Activated effector memory CD4-positive, alpha-beta T cell treated with anti-CD3 and anti-CD28 coated beads, Interleukin-2, amount 50 U/mL, for 16 hours (primary cell): ENCODE measurements around the gene MED15.

ENCODE experiments used
- DNase-seq: peaks from one replicate; pipeline ENCODE4 v3.0.0-alpha.2; 2020

The MED15 gene

GRCh38 chr22:20632082-20632481 lies 124.7 kb downstream of the MED15 start:
- no peak for DNase-seq

- no peak for DNase-seq
Observed at GRCh38 chr22:20632518-20632917, 125.1 kb downstream of the MED15 start.

GRCh38 chr22:20634560-20635226 lies 127.3 kb downstream of the MED15 start:
- no peak for DNase-seq

- no peak for DNase-seq
Observed at GRCh38 chr22:20635227-20635591, 127.8 kb downstream of the MED15 start.

GRCh38 chr22:20636075-20636812 lies 128.8 kb downstream of the MED15 start:
- DNase-seq = peak; percentile 56

- DNase-seq = peak; percentile 24
Observed at GRCh38 chr22:20636945-20637344, 129.5 kb downstream of the MED15 start.
